ENCODE results near the gene SLC16A5.

GRCh38 chr17:75061055-75061438, 26.7 kb upstream of the SLC16A5 start:
- TF ChIP-seq PRDM15 (CRISPR knock-in tag; IDR thresholded peaks at IDR 0.05) = no peak
- TF ChIP-seq POLR2A (IDR thresholded peaks at IDR 0.05; ENCODE audit: low read depth, low read length) = no peak
- no peak for TF ChIP-seq SIN3A (IDR thresholded peaks at IDR 0.05; ENCODE audit: low read depth, low read length)
- TF ChIP-seq EZH2 (IDR thresholded peaks at IDR 0.05; ENCODE audit: borderline replicate concordance, control insufficient read depth, low read depth, low read length) = no peak
- no peak for TF ChIP-seq EP300 (IDR thresholded peaks at IDR 0.05; ENCODE audit: borderline replicate concordance in 1 of 2, control insufficient read depth in 1 of 2, low read depth in 2 of 2, low read length in 2 of 2)
- no peak for TF ChIP-seq ESRRA (IDR thresholded peaks at IDR 0.05; ENCODE audit: low read length)
- no peak for TF ChIP-seq SP1 (IDR thresholded peaks at IDR 0.05; ENCODE audit: low read depth, low read length)
- no peak for TF ChIP-seq KLF5 (IDR thresholded peaks at IDR 0.05; ENCODE audit: partially characterized antibody)
- no peak for TF ChIP-seq USF2 (IDR thresholded peaks at IDR 0.05; ENCODE audit: borderline replicate concordance, low read depth, low read length)
